Skin of body (tissue), 2 donors: ENCODE results near the gene BNC2. TPM values are rescaled to one million over a fixed set of nuclear protein-coding genes. Genes with fewer than 3 reads are reported as not detected.

Source experiments
- DNase-seq: peaks from one replicate; lab custom pipeline; 2025; lab: John Stamatoyannopoulos, UW
- total RNA-seq: library from RNA; depleted of rRNA; stranded (reverse); fragments of >200 nt; gene quantifications from one replicate; pipeline ENCODE4 v1.2.3, GENCODE V29; 2014

Gene BNC2
- total RNA-seq, 1 donor from 2014 or later = 30.8 TPM

DNA sequence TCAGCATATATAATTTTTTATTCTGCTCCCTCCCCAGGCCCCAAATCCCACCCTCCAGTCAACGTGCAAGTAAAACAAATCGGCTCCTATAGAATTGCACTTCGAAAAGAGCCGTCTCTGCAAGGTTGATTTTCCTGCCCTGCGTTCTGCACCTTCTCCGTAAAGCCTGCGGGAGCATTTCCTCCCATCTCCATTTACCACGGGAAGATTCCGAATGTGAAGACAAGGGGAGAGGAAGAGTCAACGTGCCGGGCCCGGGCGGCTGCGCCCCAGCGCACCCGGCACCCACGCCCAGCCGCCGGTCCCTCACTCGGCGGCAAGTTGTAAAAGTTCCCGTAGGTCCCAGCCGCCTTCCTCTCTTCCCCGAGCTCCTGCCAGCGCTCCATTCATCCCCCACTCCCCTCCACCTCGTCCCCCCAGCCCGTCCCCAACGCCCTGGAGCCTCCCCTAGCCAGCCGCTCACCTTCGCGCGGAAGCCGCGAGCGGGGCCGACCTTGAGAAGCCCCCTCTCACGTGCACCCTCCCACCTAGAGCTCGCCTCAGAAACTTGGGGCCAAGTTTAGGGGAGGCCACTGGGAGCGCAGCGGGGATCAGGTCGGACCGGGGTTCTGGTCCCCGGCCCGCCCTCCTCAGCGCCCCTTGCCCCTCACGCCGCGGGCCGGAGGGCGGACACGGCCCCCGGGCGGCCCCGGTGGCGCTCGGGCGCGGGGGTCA is 431 bp downstream of the BNC2 start:
- DNase-seq = no peak

DNA sequence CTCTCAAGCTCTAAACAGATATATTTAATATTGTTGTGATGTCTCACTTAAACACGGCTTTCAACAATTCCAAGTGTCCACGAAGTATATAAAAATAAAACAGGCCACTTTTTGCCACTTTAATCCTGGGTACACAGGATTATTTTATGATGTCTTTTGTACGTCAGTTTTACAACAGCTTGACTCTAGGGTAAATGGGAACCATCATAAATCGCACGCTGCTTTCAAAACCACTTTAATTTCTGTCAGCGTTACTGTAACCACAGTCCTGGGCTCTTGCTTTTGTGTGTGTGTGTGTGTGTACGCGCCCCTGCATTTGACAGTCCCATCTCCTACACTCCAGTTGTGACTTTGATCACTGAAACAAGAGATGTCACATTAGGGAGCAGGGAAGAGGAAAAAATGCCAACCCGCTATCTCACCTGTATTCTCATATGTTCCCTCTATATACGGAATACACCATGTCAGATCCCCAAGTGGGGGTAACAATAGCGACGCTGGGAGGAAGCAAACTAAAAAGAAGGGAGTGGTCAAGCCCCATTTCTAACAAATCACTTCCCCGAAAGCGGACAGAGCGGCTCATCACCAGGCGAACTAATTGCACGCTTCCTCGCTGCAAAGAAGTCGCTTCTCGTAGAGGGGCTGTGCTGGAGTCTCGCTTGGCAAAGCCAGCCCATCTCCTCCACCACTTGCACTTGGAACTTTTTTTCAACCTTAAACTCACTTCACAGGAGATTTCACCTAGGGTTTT is 1.2 kb downstream of the BNC2 start:
- no peak for DNase-seq

DNA sequence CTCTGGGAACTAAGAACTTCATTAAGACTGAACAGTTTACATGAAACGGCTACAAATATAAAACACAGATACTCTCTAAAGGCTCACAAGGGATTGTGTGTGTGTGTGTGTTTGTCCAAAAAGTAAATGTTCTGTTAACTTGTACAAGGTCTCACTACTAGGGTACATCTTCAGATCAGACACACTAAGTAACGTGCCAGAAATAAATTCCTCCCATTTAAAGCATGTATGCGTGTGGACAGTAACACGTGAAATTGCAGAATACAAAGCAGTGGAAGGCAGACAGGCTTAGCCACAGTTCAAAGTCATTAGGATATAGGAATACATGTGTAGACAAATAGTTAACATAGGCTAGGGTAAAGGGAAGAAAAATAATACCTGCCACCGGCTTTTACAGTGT is 1.8 kb downstream of the BNC2 start:
- DNase-seq = no peak

DNA sequence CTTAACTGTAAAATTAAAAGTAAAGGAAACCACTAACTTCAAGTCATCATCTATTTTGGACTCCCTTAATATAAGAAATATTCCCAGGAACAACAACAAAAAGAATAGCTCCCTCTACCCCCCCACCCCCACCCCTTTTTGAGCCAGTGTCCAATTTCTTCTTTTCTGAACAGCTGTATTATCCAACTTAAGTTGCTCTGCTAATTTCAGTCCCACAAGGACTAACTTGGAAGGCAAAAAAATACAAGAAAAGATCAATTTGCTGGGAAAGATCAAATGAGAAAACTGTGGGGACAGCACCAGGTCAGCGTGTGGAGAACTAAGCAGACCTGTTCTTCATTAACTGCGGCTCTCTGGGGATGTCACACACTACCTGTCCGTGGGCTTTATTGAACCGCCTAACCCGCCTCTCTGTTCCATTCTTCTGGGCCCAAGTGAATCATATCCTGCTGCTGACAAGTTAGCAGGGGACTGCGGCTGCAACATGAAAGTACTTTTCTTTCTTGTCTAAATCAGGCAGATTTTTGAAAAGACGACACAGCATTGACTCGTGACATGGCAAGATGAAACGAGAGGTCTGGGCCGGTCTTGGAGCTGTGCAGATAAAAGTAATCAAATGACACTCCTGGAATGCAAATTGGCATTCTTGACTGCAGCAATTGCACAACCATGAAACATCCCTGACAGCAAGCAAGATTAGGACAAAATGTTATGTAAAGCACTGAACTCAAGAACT is 2.7 kb downstream of the BNC2 start:
- peak; percentile 29 for DNase-seq

DNA sequence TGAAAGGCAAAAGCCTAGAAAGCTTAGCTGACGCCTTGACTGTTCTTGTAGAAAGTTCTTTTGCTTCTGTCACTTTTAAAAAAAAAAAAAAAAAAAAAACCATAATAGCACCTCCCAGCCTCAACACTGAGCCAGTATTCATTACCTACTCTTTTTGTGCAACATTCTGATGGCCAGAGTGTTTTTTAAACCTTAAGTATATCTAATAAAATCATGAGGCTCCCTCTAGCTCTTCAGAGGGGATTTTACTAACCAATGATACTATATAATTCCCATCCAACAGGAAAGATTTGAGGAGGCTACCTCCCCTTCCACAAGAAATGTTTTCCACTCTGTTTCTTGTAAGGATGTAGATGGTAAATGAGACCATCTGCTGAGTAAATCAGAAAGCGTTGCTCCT is 3.9 kb downstream of the BNC2 start:
- DNase-seq = peak; percentile 47

DNA sequence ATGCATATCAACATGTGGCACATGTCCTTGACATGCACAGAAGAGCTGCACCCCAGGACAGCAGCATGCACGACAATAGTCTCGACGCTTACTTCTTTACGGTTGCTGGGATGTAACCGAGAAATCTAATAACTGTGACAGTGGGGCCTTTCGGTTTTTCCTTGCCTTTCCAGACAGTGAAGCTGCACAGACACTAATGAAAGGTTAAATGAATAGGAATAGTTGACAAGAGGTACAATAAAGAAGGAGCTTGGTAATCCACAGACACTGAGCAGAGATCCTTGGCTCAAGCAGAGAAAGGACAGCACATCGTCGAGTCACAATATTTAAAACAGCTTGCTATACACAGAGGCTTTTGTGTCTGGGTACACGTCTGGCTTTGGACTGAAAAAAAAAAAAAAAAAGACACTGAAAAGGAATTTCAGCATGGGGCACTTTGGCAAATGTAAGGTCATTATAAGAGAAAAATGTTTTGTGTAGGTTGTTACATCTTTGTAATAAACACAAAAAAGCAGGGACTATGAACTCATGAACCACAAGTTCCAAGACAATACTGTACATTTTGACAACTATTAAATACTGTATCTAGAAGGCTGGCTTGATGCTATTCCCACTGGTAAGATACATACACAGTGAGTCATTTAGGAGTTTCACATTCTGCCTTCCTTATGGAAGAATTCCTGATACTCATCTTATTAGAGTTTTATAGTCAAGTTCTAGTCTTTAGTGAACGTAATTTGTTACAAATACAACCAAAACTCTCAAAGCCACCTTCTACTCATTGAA is 5.6 kb downstream of the BNC2 start:
- peak; percentile 38 for DNase-seq

DNA sequence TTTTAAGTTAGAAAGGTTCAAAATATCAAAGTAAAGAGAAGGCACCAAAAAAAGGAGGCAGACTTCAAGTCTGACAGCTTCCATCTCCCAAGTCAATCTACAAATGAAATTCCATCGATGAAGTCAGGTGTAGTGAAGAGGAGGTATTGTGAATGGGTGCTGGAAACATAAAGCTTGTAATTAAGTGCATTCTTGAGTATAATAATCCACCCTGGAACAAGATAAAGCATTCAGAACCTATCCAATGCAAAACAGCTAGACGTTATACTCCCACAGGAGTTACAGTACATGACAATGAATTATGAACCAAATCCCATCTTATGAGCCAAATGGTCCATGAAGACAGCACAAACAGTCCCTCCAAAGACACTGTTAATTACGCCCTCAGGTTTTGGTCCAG is 22.3 kb downstream of the BNC2 start:
- DNase-seq = no peak

DNA sequence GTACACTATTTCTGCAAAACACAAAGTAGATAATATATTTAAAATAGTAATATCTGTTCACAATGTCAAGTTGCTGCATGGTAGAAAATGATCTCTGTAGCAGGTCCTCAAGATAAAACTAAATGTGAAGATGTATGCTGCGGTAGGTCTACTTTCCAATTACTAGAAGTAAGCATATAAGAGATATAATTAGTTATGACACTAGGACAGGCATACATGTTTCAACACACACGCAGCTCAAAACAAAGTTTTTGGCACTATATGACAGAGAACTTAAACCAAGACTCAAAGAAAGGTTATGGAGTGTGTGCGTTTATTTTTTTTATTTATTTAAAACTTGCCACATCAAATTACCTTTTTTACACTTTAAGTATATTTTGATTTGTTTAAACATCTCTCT is 23.5 kb downstream of the BNC2 start:
- DNase-seq = no peak

DNA sequence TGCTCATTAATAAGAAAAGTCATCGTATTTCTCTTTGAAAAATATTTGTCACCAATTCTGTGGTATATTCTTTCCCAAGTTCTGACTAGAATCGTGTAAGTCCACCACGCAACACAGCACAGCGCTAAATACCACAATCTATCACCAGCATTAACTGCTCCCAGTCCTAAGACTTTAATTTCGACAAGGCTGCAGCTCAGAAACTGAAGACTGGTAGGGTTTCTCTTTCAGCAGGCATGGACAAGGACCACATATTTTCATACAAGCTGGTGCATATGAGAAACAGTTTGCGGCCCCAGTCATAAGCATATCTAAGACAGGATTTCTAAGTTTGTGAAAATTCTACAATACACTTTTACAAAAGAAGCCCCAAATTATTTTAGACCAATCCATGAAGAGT is 24.1 kb downstream of the BNC2 start:
- DNase-seq = no peak

DNA sequence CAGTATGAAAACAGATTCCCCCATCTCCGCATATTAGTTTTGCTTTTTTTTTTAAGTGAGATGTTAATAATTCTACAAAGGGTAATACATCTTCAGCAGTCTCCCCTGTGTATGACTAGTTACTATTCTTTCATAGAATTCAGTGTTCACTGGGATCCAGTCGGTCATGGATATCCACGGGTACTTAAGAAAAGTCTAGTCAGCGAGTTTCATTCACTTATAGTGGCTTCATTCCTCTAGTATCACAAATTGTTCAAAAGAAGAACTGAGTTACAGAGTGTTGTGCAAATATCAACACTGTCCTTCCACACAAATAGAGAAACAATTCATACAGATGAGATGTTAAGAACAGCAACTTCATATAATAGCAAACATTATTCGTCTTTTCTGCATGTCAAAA is 35.7 kb downstream of the BNC2 start:
- DNase-seq = no peak

DNA sequence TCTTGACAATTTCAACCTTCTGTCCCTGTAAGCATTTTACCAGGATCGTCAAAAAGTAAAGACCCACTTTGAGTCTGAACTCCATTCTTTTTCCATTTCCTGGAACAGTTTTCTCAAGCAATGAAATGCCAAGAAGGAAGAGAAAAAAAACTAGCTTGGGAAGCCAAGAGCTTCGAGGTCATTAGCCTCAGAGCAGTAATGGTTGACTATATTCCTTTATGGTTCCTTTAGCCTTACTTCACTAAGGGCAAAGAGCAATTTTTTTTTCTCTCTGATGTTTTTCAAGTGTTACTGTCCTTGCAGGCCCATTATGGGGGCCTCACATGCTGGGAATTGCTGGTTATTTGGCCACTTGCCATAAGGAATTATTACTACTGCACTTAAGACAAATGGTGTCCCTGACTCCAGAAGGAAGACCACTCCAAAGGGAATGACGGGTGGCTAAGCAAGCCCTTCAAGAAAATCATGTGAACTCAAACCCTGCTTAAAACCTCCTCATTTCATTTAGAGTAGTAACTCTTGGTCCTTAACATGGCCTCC is 37.1 kb downstream of the BNC2 start:
- DNase-seq = no peak

DNA sequence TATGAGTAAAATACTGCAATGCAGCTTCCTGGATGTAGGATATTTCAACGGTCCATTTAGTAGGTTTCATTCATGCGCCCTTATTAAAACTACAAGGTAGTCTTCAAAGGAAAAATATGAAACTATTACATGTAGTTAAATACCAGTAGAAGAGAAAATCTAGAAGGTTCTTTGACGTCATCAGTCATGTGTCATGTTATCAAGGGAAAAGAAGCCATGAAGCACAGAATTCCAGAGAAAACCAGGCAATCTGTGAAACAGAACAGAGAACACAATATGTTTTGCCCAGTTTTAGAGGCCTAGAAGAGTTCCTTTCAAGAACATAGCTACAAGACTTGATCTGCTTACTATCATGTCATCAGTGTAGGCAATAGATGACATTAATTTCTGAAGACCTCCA is 38.4 kb downstream of the BNC2 start:
- DNase-seq = no peak

DNA sequence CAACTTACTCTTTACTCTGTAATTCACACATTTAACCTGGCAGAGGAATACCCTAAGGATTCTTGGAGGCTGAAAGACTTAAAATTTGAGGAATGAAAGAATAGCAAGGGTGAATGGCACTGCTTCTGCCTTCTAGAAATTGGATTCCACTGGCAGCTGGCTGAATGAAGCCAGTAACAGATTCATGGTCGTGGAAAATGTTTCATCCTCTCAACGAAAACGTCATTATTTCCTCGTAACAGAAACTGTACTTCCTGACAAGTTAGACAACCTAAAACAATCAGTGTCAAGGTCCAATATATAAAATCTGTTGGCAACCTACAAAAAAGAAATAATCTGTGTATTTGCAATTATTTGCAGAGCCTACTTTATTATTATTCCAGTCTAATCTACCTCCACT is 39.7 kb downstream of the BNC2 start:
- DNase-seq = no peak

DNA sequence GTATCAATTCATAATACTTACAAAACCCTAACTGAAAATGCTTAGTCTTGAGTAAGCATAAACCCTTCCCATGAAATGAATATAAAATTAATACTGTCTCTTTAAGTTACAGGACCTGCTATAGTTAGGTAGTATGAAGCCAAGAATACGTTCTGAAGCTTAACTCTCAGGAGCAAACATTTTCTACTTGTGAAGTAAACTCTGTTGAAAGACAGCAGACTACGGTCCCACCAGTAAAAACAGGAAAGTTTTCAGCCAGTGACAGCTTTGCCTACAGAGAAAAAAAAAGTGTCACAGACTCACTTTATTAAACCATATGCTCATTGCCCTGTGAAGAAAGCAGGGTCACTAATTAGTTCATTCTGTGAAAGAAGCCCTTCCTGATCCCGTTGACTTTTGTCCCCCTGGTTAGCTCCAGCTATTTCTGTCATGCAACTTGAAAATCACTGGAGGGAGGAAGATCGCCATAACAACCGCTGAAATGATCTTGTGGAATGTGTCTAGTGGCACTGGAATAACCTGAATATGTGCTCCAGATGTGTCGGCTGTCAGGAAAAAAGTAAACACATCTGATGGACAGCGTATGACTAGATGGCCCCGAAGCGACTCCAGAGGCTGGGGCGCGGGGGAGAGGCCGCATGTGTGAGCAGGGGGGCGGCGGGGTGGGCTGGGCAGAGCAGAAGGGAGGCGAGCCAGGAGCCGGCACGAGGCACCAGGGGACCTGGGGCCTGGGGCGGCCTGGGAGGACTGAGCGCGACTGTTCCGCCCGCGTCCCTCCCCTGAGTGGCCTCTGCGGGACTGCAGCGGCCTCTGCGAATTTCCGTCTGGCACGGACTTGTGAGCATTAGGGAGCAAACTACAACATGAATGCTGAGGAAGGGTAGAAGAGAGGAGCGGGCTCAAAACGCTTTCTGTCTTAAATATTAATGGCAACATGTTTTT is 41.9 kb downstream of the BNC2 start:
- peak; percentile 88 for DNase-seq

DNA sequence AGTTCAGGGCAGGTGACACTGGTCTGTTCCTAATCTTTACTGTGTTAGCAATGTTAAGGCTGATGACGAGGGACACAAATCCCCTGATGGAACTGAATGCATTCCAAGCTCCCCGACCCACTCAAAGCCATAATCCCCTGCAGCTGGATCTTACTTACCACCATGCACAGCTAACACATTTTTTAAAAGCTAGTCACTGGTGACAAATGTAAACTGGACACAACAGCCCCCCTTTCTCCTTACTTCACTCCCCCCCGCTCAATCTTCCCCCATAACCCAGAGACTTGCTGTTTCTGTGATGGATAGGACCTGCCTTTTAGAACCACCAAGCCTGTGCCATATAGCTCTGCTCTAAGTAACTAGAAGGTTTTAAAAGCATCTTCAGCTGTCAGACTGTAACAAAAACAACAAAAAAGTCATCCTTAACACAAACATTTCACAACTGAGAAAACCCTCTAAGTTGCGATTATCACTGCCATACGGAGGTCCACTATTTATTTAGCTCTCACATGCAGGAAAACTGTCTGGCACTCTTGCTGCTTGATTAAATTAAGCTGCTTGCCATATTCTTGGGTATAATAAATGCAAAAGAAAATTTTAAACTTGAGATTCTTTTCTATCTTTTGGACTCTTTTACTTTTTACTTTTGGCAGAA is 44.4 kb downstream of the BNC2 start:
- peak; percentile 10 for DNase-seq

DNA sequence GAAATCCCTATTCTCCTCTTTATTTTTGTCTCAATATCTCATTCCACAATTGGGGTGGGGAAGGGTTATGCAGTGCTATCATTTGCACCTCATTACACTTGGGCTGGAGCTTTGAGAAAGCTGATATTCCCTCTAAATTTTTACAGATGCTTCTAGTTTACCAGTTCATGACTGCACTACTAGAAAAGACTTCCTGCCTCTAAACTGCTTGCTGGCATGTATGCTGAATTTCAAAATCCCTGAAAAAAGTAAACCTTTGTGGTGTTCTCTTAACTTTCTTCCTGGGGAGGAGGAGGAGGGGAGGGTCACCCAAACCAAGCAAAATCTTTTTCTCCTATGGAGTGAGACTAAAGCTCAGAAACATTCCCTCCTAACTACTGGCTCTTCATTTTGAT is 45.1 kb downstream of the BNC2 start:
- DNase-seq = peak; percentile 20

DNA sequence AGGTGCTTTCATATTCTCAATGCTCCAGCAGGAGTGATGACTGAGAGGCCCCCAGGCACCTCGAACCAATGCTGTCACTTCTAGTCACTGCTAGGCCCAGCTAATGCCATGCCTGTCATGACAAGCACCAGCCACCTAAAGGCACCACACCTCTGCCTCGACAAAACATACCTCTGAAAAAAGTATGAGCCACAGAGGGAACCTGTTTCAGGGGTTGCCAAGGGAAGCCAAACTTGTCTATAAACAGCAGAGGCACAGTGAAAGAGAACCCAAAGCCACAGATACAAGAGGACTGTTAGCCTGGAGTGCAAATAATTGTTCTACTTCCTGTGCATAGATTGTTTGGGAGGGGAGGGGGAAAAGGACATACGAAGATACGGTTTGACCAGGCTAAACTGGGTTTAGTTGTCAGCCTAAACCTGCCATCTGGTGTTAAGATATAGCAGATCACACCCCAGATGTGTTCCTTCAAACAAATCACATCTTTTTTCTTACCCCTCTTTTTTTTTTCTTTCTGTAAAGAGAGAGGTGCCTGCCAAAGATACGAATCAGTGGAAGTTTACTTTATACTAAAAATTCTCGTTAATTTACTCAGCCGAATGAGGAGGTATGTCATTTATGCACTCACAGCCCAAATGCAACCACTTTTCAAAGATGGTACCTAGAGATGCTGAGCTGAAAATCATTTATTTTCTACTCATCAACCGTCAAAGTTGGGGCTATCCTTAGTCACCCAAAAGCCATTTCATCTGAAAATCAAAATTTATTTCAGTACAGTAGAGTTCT is 45.7 kb downstream of the BNC2 start:
- peak; percentile 11 for DNase-seq

DNA sequence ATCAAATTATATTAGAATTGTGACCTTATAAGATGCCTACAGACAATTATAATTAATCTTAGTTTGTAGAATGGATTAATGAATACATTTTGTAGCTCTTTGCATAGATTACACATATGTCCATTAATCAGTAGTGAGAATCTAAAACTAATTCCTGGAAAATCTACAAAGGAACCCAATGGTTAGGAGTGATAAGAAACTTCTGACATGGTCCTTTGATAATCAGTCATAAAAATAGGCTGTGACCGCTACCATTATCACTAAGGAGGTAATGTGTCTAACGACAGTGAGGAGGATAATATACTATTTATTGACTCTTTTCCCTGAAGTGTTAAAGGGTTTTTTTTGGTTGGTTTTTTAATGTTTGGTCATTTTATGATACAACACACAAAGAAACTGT is 46.6 kb downstream of the BNC2 start:
- no peak for DNase-seq

DNA sequence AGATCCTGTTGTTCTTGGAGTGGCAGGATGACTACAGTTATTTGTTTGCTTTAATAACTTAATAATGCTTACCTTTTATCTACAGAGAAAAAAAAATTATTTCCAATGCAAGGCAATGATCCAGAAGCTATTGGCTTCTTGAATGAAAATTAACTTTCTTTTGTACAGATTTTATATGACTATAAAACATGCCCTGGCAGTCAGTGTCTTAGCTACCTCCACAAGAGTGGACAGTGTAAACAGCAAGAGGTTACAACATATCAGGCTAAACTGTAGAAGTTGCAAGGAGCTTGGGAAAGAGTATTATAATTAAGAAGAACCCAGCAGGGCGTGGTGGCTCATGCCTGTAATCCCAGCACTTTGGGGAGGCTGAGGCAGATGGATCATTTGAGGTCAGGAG is 49.1 kb downstream of the BNC2 start:
- no peak for DNase-seq
